Measurements from ENCODE around the gene OSBPL10.

- TF ChIP-seq FOS (IDR thresholded peaks at IDR 0.05; ENCODE audit: low read depth, low read length) (no peak), POLR2A (IDR thresholded peaks at IDR 0.05; ENCODE audit: low read depth, low read length) (no peak), RFX5 (IDR thresholded peaks at IDR 0.05; ENCODE audit: low read depth, low read length) (no peak), BHLHE40 (IDR thresholded peaks at IDR 0.05; ENCODE audit: low read depth, low read length) (no peak), MXI1 (IDR thresholded peaks at IDR 0.05; ENCODE audit: borderline replicate concordance, low read depth, low read length) (no peak), CHD1 (IDR thresholded peaks at IDR 0.05; ENCODE audit: low read depth, low read length) (no peak), MAFK (IDR thresholded peaks at IDR 0.05; ENCODE audit: low read depth, low read length) (no peak), NFE2L2 (IDR thresholded peaks at IDR 0.05; ENCODE audit: low read depth, low read length) (no peak)
- TF ChIP-seq, protein P1, sequence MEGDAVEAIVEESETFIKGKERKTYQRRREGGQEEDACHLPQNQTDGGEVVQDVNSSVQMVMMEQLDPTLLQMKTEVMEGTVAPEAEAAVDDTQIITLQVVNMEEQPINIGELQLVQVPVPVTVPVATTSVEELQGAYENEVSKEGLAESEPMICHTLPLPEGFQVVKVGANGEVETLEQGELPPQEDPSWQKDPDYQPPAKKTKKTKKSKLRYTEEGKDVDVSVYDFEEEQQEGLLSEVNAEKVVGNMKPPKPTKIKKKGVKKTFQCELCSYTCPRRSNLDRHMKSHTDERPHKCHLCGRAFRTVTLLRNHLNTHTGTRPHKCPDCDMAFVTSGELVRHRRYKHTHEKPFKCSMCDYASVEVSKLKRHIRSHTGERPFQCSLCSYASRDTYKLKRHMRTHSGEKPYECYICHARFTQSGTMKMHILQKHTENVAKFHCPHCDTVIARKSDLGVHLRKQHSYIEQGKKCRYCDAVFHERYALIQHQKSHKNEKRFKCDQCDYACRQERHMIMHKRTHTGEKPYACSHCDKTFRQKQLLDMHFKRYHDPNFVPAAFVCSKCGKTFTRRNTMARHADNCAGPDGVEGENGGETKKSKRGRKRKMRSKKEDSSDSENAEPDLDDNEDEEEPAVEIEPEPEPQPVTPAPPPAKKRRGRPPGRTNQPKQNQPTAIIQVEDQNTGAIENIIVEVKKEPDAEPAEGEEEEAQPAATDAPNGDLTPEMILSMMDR (conservative IDR thresholded peaks at IDR 0.05; ENCODE audit: low read depth, low read length) = no peak
These were observed 33.4 kb downstream of the OSBPL10 start for GRCh38 chr3:31947671-31948091.
